Heart left ventricle (tissue), 16 donors: ENCODE data around the gene ZNF14. TPM values are rescaled to one million over a fixed set of nuclear protein-coding genes. Genes with fewer than 3 reads are reported as not detected.

Experiments
- ATAC-seq, 4 donors: fragments of 200-7000 bp; cut with Tn5 transposase; one replicate each; pipeline ENCODE4 v1.9.1; 2020 to 2022; ENCODE audit warnings: moderate library complexity in 4 of 4, mild to moderate bottlenecking in 3 of 4, moderate number of reproducible peaks in 1 of 4
- DNase-seq, 5 donors: peaks; one replicate each; pipeline ENCODE4 v3.0.0-alpha.2; 2020
- H3K27ac ChIP-seq, 12 donors: fragments of 200-600 bp; sonication (generic) in 4 of 12; one replicate each; pipeline versions ENCODE4 v1.5.0 to v1.8.0; 2016 to 2022; ENCODE audit warnings: mild to moderate bottlenecking in 2 of 12
- H3K27me3 ChIP-seq, 9 donors: fragments of 200-600 bp; sonication (generic) in 2 of 9; one replicate each; pipeline versions ENCODE4 v1.5.1 to v1.8.0; 2016 to 2022; ENCODE audit warnings: mild to moderate bottlenecking in 3 of 9
- H3K36me3 ChIP-seq, 9 donors: fragments of 200-600 bp; sonication (generic) in 2 of 9; one replicate each; pipeline versions ENCODE4 v1.5.0 to v1.8.0; 2018 to 2022; ENCODE audit warnings: mild to moderate bottlenecking in 2 of 9
- H3K4me1 ChIP-seq, 12 donors: fragments of 200-600 bp; sonication (generic) in 4 of 12; one replicate each; pipeline versions ENCODE4 v1.5.0 to v1.8.0; 2016 to 2022; ENCODE audit warnings: mild to moderate bottlenecking in 3 of 12
- H3K4me3 ChIP-seq, 12 donors: fragments of 200-600 bp; sonication (generic) in 4 of 12; one replicate each; pipeline versions ENCODE4 v1.5.0 to v1.8.0; 2017 to 2022; ENCODE audit warnings: mild to moderate bottlenecking in 9 of 12, moderate library complexity in 4 of 12
- H3K9me3 ChIP-seq, 12 donors: fragments of 200-600 bp; sonication (generic) in 4 of 12; one replicate each; pipeline versions ENCODE4 v1.5.0 to v1.8.0; 2016 to 2022; ENCODE audit warnings: mild to moderate bottlenecking in 1 of 12
- CTCF ChIP-seq, 12 donors: fragments of 200-600 bp; sonication (generic) in 4 of 12; IDR thresholded peaks; one replicate each; pipeline versions ENCODE4 v1.5.0 to v1.8.0; 2018 to 2022; ENCODE audit warnings: antibody characterized with exemption in 12 of 12, mild to moderate bottlenecking in 5 of 12
- POLR2A ChIP-seq, 2 donors: fragments of 450-650 bp; IDR thresholded peaks; one replicate each; pipeline ENCODE4 v1.6.1; 2017; ENCODE audit warnings: antibody characterized with exemption in 2 of 2, mild to moderate bottlenecking in 2 of 2, moderate library complexity in 2 of 2
- WGBS, 4 donors: extraction: QIAGEN DNeasy Blood & Tissue Kit in 2 of 4; methylation state at CpG; one replicate each; pipeline versions ENCODE4 v1.1.5 to v1.1.7; 2013 to 2018; 5-methylcytosine and 5-hydroxymethylcytosine counted together
- intact Hi-C, 10 donors: fragments of 100-400 bp; cut with DNase I; formaldehyde crosslinking; loops; one replicate each; pipeline versions ENCODE4 v1.11.1 to v1.14.2; 2022
- polyA plus RNA-seq, 2 donors: library from polyadenylated mRNA; stranded (reverse); fragments of 200-250 nt; gene quantifications; one replicate each; pipeline ENCODE4 v1.2.3, GENCODE V29; 2013
- total RNA-seq, 9 donors: library from RNA; depleted of rRNA in 2 of 9; stranded (reverse); fragments of >200 nt in 2 of 9; fragmentation: NEBNext Ultra II Directional in 3 of 9; extraction: Animal tissue kit (Norgen Biotek cat#: 25700) in 3 of 9; gene quantifications; one replicate each; pipeline versions ENCODE4 v1.1.0 to v1.2.4, GENCODE V29; 2016 to 2023
- donor health status: ischemic (EF 13 %, LVEDD 7.1; RV severe dilation, severe dysfunction).
- donor health status: healthy with polysubstance abuse.
- donor health status: DM: no; HTN: yes; CAD: no.
- donor health status: DM: no; HTN: no; CAD: no.
- donor health status: ischemic (EF 25% LVEDD 6.9; RV normal size, moderate dysfunction).
- donor health status: ischemic (EF 25% LVEDD 5.7; RV mildly dilated, moderate dysfunction).
- donor health status: healthy.
- donor health status: DM: yes; HTN: yes; CAD: no.
- donor health status: ischemic (EF 35%, LVEDD 5.7; RV mildly dilated, moderate dysfunction).
- donor health status: nonischemic (EF 11% LVEDD 7.7; RV severe dilation, severe dysfunction).
- donor health status: DM: yes; HTN: yes; CAD: no.
- donor health status: PGD.
- donor health status: ischemic (EF 29% LVEDD 5.4; RV normal size, mild dysfunction).
- donor health status: nonischemic (EF 23%, LVEDD 6.1; RV moderate dilation, normal function).

Gene ZNF14
- total and polyA plus RNA-seq, 11 donors, result 2.3 to 7.9 (median 3.5) TPM

- DNase-seq (no peak), ATAC-seq (no peak)
- WGBS, 4 donors, result 81 to 95% (median 85%) methylated on average over 10 to 13 of the region's 13 CpGs
- H3K4me3 ChIP-seq, result no peak overlapping the region
- intact Hi-C loops, result no loop called here
- H3K27me3 ChIP-seq, result no peaks in the 10 kb centered on the region
- TF ChIP-seq CTCF (IDR thresholded peaks at IDR 0.05), result no peak
- TF ChIP-seq POLR2A (IDR thresholded peaks at IDR 0.05), result no peak
- H3K27ac ChIP-seq, result no peak overlapping the region
- H3K36me3 ChIP-seq, result no peaks in the 10 kb centered on the region
- H3K4me1 ChIP-seq, result no peaks in the 10 kb centered on the region
- H3K9me3 ChIP-seq, result no peaks in the 10 kb centered on the region
These were observed 14.7 kb upstream of the ZNF14 start for GRCh38 chr19:19747357-19748220.

GRCh38 chr19:19746286-19747213 is 13.6 kb upstream of the ZNF14 start:
- H3K9me3 ChIP-seq, result no peaks in the 10 kb centered on the region
- H3K27ac ChIP-seq, result no peak overlapping the region
- intact Hi-C loops, result no loop called here
- H3K4me3 ChIP-seq, result no peak overlapping the region
- H3K27me3 ChIP-seq, result peaks cover 0 to 4% (median 0%) of the 10 kb centered on the region in 9 donors
- ATAC-seq, result no peak
- TF ChIP-seq POLR2A (IDR thresholded peaks at IDR 0.05) (no peak), CTCF (IDR thresholded peaks at IDR 0.05) (no peak)
- H3K4me1 ChIP-seq, result no peaks in the 10 kb centered on the region
- 55 to 65% (median 62%) methylated on average over 7 to 15 of the region's 15 CpGs for WGBS, 4 donors
- H3K36me3 ChIP-seq, result no peaks in the 10 kb centered on the region
- DNase-seq, result no peak

- no peaks in the 10 kb centered on the region for H3K36me3 ChIP-seq
- DNase-seq, result no peak
These were observed 12.8 kb upstream of the ZNF14 start for GRCh38 chr19:19745496-19746285.

More at GRCh38 chr19:19745496-19746285, 12.8 kb upstream of the ZNF14 start:
- H3K27me3 ChIP-seq, result peaks cover 0 to 4% (median 0%) of the 10 kb centered on the region in 9 donors
- TF ChIP-seq CTCF (IDR thresholded peaks at IDR 0.05) (no peak), POLR2A (IDR thresholded peaks at IDR 0.05) (no peak)
- intact Hi-C loops, result no loop called here
- no peak overlapping the region for H3K4me3 ChIP-seq
- ATAC-seq, result no peak
- 65 to 71% (median 68%) methylated on average over 13 to 17 of the region's 17 CpGs for WGBS, 4 donors
- no peaks in the 10 kb centered on the region for H3K4me1 ChIP-seq
- no peaks in the 10 kb centered on the region for H3K9me3 ChIP-seq
- no peak overlapping the region for H3K27ac ChIP-seq
